Suppressor macrophage treated with lipopolysaccharide for 1 hour (primary cell): ENCODE data around the gene PPP1R37.

Experiments used
- DNase-seq, 3 donors: peaks; one replicate each; pipeline ENCODE4 v3.0.0-alpha.2; 2020 to 2022

Gene PPP1R37

GRCh38 chr19:45153339-45154063 lies 60.5 kb downstream of the PPP1R37 start:
- peak in 1 of 3 donors; percentile 47 for DNase-seq

DNA sequence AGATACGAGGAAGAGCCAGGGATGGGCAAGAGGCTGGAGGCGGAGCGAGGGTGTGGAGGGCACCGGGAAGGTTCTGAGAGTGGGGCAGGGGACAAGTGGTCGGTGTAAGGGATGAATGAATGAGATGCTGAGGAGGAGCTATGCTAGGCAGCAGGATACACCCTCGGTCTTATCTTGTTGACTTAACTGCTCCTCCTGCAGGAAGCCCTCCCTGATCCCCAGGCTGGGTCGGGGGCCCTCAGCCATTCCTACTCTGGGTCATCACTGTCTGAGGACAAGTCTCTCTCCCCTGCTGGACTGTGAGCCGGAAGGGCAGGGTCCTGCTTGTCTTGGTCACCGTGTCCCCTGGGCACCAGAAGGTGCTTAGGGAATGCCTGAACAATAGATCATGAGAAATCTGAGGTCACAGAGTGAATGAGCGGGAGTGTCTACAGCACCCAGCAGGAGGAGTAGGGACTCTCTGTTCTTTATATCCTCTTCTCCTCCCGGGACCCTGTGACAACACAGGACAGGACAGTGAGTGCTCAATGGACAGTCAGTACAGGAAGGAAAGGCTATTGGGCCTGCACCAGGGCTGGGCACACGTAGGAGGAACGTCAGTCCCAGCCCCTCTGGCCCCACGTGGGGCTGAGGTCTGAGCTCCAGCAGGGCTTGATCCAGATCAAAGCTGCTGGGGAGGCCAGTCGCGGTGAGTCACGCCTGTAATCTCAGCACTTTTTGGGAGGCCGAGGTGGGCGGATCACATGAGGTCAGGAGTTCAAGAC lies 61.3 kb downstream of the PPP1R37 start:
- peak; percentile 75 to 90 (median 83) for DNase-seq

- DNase-seq, result peak; percentile 44 to 69 (median 58)
Measured at GRCh38 chr19:45156011-45156630, 63.1 kb downstream of the PPP1R37 start.

DNA sequence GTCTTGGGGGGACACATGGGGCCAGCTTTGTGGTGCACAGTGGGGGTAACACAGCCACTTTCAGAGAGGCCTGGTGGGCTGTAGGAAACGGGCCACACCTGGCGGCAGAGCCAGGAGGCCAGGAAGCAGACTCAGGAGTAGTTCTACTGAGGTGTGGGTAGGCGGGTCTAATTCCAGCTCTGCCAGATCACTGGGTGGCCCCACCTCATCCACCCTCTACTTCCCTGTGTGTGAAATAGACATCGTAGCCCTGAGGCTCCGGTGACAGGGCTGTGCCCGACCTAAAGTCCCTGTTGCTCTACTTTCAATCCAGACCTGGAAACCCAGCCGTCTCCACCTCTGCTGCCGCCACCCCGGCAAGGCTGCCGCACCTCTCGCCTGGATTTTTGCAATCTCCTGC lies 63.8 kb downstream of the PPP1R37 start:
- no peak for DNase-seq

- DNase-seq, result no peak
Measured at GRCh38 chr19:45158503-45159209, 65.7 kb downstream of the PPP1R37 start.

GRCh38 chr19:45159210-45159970 lies 66.4 kb downstream of the PPP1R37 start:
- DNase-seq, result no peak

DNA sequence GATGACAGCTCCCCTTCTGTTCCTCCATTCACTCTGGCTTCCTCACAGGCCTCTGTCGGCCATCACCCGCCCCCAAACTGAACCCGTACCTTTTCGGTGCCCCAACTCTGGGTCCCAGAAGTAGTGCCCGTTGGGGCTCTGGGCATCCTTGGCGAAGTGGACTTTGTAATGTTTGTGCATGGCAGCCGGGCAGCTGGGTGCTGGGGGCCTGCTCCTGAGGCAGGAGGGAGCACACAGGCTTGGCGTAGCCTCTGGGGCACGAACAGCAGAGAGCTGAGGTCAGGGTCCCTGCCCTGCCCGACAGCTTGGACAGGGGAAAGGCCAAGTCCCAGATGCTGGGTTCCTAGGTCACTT lies 67.0 kb downstream of the PPP1R37 start:
- no peak for DNase-seq

GRCh38 chr19:45160870-45161737 lies 68.1 kb downstream of the PPP1R37 start, which contains the start of gene NKPD1:
Gene NKPD1, minus strand, starts transcription at chr19:45160982. Its CDS starts 832 bp downstream, at chr19:45160150.
- no peak for DNase-seq

DNA sequence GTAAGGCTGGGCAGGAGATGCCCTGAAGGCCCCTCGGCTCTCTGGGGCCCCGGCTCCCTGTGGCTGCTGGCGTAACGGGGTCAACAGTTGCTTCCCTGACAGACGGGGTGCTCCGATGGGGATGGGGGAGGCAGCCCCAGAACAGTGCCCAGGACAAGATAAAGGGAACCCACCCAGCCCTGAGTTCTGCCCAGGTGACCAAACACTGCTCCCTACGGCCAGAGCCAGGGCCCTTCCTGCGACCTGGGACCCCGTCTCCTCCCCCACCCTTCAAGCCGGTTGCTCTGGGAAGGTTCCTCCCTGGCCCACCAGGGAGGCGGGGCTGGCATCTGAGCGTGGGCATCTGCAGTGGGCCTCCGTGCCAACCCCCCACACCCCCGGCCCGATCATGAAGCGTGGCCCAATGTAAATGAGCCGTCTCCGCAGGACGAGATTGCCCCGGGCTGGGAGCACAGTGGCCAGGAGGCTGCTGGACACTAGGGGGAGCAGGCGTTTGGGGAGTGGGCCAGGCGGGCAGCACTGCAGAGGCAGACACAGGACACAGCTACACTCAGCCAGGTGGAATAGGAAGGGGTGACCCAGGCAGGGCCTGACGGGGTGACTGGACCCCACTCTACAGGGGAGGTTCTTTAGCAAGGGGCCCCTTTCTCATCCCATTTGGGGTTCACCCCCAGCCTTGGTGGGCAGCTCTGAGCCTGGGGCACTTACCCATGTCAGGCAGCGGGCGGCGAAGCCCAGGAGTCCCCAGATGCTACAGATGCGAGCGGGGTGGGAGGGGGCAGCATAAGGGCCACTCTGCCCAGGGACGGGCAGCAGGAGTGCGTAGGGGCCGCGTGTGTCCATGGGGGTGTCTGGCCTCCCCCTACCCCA lies 69.0 kb downstream of the PPP1R37 start:
- no peak for DNase-seq

GRCh38 chr19:45162608-45163143 lies 69.7 kb downstream of the PPP1R37 start:
- DNase-seq, result no peak

DNA sequence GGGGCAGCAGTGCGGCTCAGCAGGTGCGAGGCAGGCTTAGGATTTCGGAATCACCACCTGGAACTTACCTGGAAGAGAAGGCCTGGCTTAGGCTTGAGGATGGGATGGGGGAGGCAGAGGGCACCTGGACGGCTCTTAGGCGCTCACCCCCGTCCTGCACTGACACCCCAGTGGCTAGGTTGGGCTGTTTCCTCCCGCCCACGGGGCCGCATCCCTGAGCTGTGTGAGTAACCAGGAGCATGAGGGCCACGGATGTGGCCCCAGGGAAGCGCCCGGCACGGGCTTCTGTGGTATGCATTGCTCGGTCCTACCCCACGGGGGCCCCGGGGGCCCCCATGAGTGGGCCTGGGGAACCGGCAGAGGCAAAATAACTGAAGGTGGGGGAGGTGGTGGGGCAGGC lies 70.2 kb downstream of the PPP1R37 start:
- DNase-seq, result no peak

DNA sequence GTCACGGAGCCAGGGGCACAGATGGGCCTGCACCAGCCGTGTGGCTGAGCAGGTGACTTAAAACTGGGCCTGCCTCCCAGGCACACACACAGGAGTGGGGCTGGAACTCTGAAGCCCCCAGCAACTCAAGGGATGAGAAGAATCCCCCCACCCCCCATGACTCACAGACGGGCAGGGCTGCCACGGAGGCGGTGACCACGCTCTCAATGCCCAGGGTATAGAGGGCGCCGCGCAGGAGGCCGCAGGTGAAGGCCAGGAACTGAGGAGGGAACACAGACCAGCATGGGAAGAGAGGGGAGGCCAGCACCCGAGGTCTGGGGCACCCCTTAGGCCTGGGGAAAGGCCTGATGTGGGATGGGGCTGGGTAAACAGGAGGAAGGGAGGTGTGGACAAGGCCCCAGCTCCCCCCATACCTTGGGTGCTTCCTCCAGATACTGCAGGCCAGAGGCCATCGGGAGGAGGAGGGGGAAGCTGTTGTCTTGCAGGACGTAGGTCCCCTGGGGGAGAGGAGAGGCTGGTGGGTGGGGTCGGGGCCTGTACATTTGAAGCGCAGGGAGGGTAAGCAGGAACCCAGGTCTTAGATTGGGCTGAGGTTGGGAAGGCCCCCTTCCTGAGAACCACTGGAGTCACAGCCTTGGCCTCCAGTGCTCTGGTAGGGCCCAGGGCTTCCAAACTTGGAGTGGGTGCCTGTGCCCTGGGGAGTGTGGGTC lies 70.9 kb downstream of the PPP1R37 start:
- no peak for DNase-seq

DNA sequence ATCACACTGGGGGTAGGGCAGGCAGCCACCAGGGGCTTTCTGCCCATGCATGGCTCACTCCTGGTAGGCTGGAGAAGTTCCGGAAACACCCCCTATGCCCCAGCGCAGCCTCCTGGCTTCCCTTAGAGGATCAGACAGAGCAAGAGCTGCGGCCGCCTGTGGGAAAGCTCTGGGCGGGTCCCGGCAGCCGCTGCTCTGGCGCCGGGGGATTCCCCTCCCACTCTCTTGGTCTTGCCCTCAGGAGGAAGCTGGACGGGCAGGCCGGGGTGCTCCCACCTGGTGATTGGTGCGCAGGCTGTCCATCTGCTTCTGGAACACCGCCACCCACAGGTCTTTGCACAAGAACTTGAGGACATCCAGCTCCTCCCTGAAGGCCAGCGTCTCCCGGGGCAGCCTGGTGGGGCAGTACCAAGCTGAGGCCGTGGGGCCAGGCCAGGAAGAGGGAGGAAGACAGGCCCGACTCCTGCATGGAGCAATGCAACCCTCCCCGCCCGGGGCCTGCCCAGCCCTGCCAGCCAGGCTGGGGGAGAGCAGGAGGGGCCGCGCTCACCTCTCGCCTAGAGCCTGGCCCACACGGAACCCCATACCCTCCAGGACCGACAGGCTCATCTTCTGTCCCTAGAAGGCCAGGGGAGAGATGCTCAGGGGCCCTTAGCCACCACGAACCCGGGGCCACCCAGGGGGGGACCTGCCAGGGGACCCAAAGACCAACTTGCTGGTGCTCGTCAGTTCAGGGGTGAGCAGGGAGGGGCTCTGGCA lies 71.8 kb downstream of the PPP1R37 start:
- DNase-seq, result peak; percentile 94 to 97 (median 96)

- no peak for DNase-seq
Measured at GRCh38 chr19:45166723-45167252, 73.8 kb downstream of the PPP1R37 start.

DNA sequence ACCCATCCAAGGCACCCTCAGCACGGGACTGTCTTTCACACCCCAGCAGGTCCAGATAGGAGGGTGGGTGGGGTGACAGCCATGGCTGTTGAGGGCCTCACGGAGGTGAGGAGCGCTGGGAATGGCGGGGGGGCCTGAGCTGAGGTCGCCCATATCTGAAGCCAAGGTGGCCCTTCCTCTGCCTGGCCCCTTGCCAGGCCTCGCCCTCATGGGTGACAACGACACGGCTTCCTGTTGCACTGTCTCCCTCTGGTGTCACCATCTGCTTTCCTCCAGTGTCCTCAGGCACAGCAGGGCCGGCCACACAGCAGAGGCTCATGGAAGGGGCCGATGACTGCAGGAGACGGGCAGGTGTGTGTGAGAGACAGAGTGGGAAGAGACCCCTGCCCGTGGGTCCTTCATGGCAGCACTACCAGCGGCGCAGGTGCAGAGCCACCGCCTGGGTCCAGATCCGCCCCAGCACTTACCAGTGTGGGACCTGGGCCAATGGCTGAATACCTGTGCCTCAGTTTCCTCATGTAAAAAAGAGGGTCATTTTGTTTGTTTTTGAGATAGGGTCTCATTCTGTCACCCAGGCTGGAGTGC lies 75.9 kb downstream of the PPP1R37 start:
- DNase-seq, result no peak

DNA sequence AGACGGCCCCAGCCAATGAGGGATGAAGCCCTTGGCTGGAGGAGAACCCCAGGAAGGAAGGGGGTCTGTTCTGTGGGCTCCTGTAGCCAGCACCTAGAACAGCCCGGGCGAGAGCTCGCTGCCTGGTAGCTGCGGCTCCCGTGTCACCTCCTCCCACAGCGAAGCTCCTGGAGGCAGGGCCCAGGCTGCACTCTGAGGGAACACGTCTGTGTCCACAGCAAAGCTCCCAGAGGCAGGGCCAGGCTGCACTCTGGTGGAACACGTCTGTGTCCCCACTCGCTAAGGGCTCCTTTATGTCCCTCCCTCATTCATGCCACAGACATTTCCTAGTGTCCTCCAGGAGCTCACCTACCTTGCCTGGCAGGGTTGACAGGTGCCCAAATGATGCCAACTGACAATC lies 76.6 kb downstream of the PPP1R37 start:
- DNase-seq, result no peak

- no peak for DNase-seq
Measured at GRCh38 chr19:45170146-45171106, 77.4 kb downstream of the PPP1R37 start.
